Jurkat, Clone E6-1 (cell line): ENCODE data around the gene CARD9.

Experiments
- DNase-seq: peaks from one replicate; pipeline ENCODE4 v3.0.0-alpha.2; 2011; ENCODE audit warnings: low read depth, low spot score
- H3K4me3 ChIP-seq: 2 replicates; pipeline ENCODE4 v1.5.1; 2011; ENCODE audit warnings: mild to moderate bottlenecking, low read length, control low read depth, moderate library complexity

The CARD9 gene

GRCh38 chr9:136370037-136370436, 3.4 kb downstream of the CARD9 start:
- DNase-seq: no peak

DNA sequence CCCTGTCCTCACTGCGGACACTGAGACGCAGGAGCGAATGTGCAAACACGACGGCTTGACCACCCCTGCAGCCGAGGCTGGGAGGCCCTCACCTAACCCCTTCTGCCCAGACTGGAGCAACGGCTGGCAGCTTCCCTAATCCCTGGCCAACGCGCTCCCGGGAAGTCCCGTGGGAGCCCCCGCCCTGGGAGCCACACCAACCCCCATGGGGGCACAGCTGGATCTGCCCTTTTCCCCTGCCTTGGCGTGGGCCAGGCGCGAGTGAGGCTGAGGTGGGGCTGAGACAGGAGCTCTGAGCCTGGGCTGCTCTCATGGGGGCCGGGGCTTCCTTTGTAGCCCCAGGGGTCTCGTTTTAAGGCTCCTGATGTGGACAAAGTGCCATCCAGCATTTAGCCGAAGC, 5.3 kb downstream of the CARD9 start:
- DNase-seq: no peak
- H3K4me3 ChIP-seq: no peak overlapping the region

More at GRCh38 chr9:136370037-136370436, 3.4 kb downstream of the CARD9 start:
- no peak overlapping the region for H3K4me3 ChIP-seq

DNA sequence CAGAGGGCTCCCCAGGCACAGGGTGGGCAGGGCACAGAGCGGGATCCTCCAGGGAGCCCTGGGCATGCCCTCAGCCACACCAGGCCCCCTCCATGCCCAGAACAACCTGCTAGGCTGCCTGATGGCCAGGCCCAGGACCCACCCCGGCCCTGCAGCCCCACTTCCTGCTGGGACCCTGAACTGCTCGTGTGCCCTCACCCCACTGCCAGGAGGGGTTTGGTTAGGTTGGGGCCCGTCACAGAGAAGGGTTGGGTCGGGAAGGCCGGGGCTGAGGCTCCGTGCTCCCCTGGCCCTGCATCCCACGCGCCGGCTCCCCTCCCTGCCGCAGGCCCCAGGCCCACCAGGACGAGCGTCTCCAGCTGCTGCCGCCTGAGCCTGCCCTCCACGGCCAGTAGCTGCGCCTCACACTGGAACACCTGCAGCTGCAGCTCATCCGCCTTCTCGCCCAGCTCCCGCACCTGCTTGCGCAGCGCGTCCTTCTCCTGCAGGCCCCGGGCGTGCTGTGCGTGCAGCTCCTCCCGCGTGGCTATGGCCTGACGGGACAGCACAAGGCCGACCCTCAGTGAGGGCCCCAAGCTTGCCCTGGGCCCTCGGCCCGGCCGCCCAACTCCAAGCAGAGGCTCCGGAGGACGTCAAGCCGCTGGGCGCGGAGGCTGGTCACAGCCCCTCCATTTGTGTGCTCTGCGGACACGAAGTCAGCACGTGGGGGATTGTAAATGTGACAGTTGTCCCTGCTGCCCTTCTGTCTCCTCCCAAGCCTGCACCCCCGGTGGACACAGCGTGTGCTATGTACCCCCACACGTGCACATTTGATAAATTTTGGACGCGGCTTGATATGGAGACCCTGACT, 5.9 kb downstream of the CARD9 start:
- DNase-seq: no peak
- no peak overlapping the region for H3K4me3 ChIP-seq

GRCh38 chr9:136366826-136367225, 6.6 kb downstream of the CARD9 start:
- no peak for DNase-seq
- no peak overlapping the region for H3K4me3 ChIP-seq

- no peak overlapping the region for H3K4me3 ChIP-seq
- no peak for DNase-seq
Measured at GRCh38 chr9:136365775-136366222, 7.7 kb downstream of the CARD9 start.

- no peak overlapping the region for H3K4me3 ChIP-seq
- DNase-seq: no peak
Measured at GRCh38 chr9:136364942-136365774, 8.3 kb downstream of the CARD9 start.

- DNase-seq: no peak
- no peak overlapping the region for H3K4me3 ChIP-seq
Measured at GRCh38 chr9:136363949-136364748, 9.3 kb downstream of the CARD9 start.

DNA sequence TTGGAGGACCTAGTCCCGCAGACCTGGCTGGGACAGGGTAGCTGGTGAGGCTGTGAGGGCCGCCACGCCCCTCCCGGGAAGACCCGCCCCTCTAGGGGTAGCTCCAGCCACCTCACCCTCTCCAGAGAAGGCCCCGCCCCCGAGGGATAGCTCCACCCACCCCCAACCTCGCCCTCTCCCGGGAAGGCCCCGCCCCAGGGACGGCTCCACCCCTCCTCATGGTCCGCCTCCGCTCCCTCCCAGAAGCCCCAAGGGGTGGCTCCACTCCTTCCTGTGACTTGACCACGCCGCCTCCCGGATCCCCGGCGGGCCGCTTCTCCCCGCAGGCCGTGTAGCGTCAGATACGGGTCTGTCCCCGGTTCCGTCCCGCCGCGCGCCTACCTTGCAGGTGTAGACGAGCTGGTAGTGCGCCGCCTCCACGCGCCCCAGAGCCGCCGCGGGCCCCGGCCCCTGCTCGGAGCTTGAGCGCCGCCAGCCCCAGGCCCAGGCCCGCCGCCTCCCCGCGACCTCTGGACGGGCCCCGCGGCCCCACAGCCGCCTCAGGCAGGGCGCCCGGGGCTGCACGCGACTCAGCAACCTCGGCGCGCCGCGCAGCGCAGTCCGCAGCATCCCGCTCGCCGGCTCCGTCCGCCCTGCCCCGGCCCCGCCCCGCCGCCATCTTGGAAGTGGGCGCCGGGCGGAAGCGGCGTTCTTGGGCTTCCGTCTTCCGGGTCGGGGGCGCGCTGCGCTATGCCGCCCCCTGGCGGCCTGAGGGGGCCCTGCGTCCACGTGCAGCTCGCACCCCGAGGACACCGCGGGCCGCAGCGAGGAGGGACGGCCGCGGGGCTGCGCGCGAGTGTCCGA, 10.1 kb downstream of the CARD9 start, which contains the start of gene DNLZ:
DNLZ (minus strand) TSS at position 639 of the 843 bp plus-strand sequence; CDS start at position 609, 30 bp downstream.
- peak; percentile 88 for DNase-seq
- peak within 1 kb of the TSS; percentile 66 for H3K4me3 ChIP-seq

GRCh38 chr9:136362450-136362784, 11.1 kb downstream of the CARD9 start:
- no peak overlapping the region for H3K4me3 ChIP-seq
- no peak for DNase-seq

DNA sequence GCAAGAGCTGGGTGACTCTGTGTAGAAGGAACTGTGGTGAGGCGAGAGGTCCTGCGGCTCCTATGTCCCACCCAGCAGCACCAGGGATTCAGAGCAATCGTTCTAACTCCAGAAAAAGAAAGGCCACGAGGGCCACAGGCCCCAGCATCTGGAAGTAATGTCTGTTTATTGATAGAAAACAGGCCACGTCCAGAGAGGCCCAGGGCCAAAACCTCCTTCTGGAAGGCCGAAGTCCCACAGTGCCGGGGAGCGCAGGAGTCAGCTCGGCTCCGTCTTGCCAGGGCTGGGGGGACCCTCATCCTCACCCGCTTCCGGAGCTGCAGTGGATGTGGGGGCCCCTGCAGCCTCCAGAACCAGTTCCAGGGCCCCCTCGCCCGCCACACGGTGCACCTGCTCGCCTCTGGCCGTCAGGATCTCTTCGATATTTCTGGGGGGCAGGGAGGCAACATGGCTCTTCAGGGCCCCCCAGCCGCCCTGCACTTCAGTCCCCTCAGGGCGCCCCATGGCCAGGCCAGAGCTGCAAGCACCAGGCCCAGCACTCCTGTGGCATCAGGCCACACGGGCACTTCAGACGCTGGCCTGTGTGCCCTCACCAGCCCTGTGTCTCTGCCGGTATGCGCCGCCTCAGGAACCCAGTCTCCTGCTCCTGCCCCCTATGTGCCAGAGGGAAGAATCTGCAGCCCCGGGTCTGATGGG, 11.6 kb downstream of the CARD9 start:
- H3K4me3 ChIP-seq: no peak overlapping the region
- no peak for DNase-seq

DNA sequence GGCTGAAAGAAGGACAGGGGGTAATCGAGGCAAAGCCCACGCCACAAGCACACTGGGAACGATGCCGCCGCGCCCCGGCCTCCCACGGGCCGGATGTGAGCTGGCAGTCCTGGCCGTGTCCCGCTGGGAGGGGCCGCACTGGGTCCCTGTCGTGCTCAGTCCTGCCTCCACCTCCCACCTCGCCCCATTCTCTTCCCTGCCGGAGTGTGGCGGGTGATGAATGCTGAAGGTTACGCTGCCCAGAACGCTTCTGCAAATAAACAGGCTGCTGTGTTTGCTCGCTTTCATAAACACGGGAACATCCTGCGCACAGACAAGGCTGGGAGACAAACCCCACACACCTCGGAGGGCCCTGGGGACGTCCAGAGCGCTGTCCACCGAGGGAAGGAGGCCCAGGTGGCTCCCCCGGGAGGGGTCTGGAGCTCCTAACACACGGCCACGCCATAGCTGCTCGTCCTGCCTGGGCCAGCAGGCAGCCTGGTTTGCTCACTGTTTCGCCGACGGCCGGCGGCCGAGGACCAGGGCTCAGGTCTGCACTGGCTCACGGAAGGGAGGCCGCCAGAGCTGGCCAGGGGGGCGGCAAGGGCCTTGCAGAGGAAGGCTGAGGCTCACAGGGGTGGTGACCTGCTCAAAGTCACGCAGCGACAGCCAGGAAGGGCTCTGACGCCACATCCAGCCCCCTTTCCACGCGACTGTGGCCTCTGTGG, 12.3 kb downstream of the CARD9 start:
- H3K4me3 ChIP-seq: no peak overlapping the region
- DNase-seq: no peak

GRCh38 chr9:136359774-136360718, 13.4 kb downstream of the CARD9 start:
- no peak for DNase-seq
- H3K4me3 ChIP-seq: no peak overlapping the region

GRCh38 chr9:136358888-136359287, 14.6 kb downstream of the CARD9 start:
- H3K4me3 ChIP-seq: no peak overlapping the region
- DNase-seq: no peak

DNA sequence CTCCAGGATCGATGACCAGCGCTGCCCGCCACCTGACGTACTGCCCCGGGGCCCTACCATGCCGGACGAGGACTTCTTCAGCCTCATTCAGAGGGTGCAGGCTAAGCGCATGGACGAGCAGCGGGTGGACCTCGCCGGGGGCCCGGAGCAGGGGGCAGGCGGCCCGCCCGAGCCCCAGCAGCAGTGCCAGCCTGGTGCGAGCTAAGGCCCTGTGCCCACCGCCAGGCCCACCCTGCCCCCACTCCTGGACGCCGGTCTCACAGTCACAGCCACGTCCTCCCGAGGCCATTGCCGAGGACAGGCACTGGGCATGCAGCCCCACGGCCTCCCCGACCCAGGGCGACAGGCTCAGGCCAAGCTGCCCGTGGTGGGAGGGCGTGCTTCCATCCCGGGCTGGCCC, 15.5 kb downstream of the CARD9 start:
- no peak for DNase-seq
- H3K4me3 ChIP-seq: no peak overlapping the region

- H3K4me3 ChIP-seq: no peak overlapping the region
- DNase-seq: no peak
Measured at GRCh38 chr9:136357202-136357725, 16.2 kb downstream of the CARD9 start.
